ENCODE measurements around the gene RPS16. TPM values are rescaled to one million over a fixed set of nuclear protein-coding genes. Genes with fewer than 3 reads are reported as not detected.

Gene RPS16
- total and polyA plus RNA-seq, 2 of the 13 experiments (the other 11 are each of a cell fraction or from before 2014, with no cell fraction given): 488 to 2,583 TPM

DNA sequence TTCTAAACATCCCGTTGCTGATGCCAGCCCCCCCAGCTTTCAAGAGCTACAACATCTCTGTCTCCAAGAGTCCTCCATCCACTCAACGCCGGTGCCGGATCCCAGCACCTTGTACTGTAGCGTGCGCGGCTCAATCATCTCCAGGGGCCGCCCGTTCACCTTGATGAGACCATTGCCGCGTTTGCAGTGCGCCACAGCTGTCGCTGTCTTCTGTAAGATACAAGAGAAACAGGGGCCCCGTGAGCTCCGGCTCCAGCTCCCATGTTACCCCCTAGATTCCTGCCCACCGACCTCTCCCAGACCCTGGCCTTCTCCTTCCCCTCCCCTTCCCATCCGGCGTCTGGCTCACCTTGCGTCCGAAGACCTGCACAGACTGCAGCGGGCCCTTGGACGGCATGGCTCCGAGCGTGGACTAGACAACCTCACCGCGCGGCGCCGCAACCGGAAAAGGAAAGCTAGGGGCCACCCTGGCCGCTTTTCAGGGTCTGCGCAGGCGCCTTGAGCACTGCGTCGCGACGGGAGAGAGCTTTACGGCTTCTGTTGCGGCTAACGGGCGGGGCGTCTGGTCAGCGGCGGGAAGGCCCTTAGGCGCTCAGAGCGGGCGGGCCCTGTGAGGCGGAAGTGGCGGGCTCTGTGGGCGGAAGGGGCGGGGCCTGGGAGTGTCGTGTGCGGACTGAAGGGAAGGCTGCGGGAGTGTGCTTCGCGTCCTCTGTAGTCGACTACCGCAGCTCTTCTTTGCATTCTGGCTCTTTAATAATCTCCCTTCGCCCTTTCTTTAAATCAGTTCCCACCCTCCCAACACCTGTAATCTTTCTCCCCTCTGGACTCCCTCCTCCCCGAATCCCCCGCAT, at the start of gene RPS16 (continued):
- TF ChIP-seq ZBTB3 (CRISPR knock-in tag; IDR thresholded peaks at IDR 0.05; ENCODE audit: borderline replicate concordance, low read depth) (peak; percentile 91; the same call in 1 of the 2 replicates), ZNF75D (CRISPR knock-in tag; IDR thresholded peaks at IDR 0.05; ENCODE audit: borderline replicate concordance) (no peak), ZNF616 (CRISPR knock-in tag; IDR thresholded peaks at IDR 0.05; ENCODE audit: low read depth) (peak; percentile 88), ZNF264 (CRISPR knock-in tag; IDR thresholded peaks at IDR 0.05) (peak; percentile 58; the same call in 1 of the 2 replicates), NFRKB (IDR thresholded peaks at IDR 0.05) (no peak), ZNF124 (CRISPR knock-in tag; IDR thresholded peaks at IDR 0.05) (peak; percentile 83; the same call in 1 of the 2 replicates), MYC (CRISPR knock-in tag; IDR thresholded peaks at IDR 0.05; ENCODE audit: borderline replicate concordance) (peak; percentile 99), NCOR1 (IDR thresholded peaks at IDR 0.05; ENCODE audit: borderline replicate concordance, low read length) (no peak), ZNF451 (CRISPR knock-in tag; IDR thresholded peaks at IDR 0.05) (no peak; the same call in none of the 2 replicates), SP5 (CRISPR knock-in tag; IDR thresholded peaks at IDR 0.05; ENCODE audit: borderline replicate concordance, low read depth) (peak; percentile 78), KAT2B (IDR thresholded peaks at IDR 0.05; ENCODE audit: borderline replicate concordance, low read depth, low read length) (no peak), ZNF343 (CRISPR knock-in tag; IDR thresholded peaks at IDR 0.05) (peak; percentile 89), ERF (CRISPR knock-in tag; IDR thresholded peaks at IDR 0.05) (peak; percentile 82), CCAR2 (optimal IDR thresholded peaks at IDR 0.05; ENCODE audit: low read depth, low read length) (no peak)
- TF ChIP-seq, protein P1, sequence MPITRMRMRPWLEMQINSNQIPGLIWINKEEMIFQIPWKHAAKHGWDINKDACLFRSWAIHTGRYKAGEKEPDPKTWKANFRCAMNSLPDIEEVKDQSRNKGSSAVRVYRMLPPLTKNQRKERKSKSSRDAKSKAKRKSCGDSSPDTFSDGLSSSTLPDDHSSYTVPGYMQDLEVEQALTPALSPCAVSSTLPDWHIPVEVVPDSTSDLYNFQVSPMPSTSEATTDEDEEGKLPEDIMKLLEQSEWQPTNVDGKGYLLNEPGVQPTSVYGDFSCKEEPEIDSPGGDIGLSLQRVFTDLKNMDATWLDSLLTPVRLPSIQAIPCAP (CRISPR knock-in tag; IDR thresholded peaks at IDR 0.05; ENCODE audit: low read depth): 0 out of 2 replicates have a peak, but pooled peaks have one; percentile 64
- TF ChIP-seq, protein P2, sequence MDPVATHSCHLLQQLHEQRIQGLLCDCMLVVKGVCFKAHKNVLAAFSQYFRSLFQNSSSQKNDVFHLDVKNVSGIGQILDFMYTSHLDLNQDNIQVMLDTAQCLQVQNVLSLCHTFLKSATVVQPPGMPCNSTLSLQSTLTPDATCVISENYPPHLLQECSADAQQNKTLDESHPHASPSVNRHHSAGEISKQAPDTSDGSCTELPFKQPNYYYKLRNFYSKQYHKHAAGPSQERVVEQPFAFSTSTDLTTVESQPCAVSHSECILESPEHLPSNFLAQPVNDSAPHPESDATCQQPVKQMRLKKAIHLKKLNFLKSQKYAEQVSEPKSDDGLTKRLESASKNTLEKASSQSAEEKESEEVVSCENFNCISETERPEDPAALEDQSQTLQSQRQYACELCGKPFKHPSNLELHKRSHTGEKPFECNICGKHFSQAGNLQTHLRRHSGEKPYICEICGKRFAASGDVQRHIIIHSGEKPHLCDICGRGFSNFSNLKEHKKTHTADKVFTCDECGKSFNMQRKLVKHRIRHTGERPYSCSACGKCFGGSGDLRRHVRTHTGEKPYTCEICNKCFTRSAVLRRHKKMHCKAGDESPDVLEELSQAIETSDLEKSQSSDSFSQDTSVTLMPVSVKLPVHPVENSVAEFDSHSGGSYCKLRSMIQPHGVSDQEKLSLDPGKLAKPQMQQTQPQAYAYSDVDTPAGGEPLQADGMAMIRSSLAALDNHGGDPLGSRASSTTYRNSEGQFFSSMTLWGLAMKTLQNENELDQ (CRISPR knock-in tag; IDR thresholded peaks at IDR 0.05; ENCODE audit: borderline replicate concordance): 0 out of 2 replicates have a peak, but pooled peaks have one; percentile 37
- TF ChIP-seq, protein P3, sequence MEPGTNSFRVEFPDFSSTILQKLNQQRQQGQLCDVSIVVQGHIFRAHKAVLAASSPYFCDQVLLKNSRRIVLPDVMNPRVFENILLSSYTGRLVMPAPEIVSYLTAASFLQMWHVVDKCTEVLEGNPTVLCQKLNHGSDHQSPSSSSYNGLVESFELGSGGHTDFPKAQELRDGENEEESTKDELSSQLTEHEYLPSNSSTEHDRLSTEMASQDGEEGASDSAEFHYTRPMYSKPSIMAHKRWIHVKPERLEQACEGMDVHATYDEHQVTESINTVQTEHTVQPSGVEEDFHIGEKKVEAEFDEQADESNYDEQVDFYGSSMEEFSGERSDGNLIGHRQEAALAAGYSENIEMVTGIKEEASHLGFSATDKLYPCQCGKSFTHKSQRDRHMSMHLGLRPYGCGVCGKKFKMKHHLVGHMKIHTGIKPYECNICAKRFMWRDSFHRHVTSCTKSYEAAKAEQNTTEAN (CRISPR knock-in tag; conservative IDR thresholded peaks at IDR 0.05): peak; percentile 48; the same call in 1 of the 2 replicates
- TF ChIP-seq, protein P4, sequence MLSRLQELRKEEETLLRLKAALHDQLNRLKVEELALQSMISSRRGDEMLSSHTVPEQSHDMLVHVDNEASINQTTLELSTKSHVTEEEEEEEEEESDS (CRISPR knock-in tag; IDR thresholded peaks at IDR 0.05; ENCODE audit: borderline replicate concordance): no peak
- TF ChIP-seq, protein P5, sequence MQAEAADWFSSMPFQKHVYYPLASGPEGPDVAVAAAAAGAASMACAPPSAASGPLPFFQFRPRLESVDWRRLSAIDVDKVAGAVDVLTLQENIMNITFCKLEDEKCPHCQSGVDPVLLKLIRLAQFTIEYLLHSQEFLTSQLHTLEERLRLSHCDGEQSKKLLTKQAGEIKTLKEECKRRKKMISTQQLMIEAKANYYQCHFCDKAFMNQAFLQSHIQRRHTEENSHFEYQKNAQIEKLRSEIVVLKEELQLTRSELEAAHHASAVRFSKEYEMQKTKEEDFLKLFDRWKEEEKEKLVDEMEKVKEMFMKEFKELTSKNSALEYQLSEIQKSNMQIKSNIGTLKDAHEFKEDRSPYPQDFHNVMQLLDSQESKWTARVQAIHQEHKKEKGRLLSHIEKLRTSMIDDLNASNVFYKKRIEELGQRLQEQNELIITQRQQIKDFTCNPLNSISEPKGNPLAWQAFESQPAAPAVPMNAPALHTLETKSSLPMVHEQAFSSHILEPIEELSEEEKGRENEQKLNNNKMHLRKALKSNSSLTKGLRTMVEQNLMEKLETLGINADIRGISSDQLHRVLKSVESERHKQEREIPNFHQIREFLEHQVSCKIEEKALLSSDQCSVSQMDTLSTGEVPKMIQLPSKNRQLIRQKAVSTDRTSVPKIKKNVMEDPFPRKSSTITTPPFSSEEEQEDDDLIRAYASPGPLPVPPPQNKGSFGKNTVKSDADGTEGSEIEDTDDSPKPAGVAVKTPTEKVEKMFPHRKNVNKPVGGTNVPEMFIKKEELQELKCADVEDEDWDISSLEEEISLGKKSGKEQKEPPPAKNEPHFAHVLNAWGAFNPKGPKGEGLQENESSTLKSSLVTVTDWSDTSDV (CRISPR knock-in tag; IDR thresholded peaks at IDR 0.05): no peak
- TF ChIP-seq, protein P6, sequence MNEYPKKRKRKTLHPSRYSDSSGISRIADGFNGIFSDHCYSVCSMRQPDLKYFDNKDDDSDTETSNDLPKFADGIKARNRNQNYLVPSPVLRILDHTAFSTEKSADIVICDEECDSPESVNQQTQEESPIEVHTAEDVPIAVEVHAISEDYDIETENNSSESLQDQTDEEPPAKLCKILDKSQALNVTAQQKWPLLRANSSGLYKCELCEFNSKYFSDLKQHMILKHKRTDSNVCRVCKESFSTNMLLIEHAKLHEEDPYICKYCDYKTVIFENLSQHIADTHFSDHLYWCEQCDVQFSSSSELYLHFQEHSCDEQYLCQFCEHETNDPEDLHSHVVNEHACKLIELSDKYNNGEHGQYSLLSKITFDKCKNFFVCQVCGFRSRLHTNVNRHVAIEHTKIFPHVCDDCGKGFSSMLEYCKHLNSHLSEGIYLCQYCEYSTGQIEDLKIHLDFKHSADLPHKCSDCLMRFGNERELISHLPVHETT (CRISPR knock-in tag; conservative IDR thresholded peaks at IDR 0.05): no peak; the same call in none of the 2 replicates

Data from HepG2 (cell line).